CD4-positive, alpha-beta memory T cell (primary cell): ENCODE data around the gene CA5A. TPM values are rescaled to one million over a fixed set of nuclear protein-coding genes. Genes with fewer than 3 reads are reported as not detected.

Experiments
- CTCF ChIA-PET: fragments of 350-600 bp; sonication (Branson Sonifier 250); formaldehyde crosslinking; loops from one replicate; lab custom pipeline; 2021; ENCODE audit warnings: inconsistent platforms; ENCODE audit not compliant: partially characterized antibody; lab: Charles Lee
- POLR2A ChIA-PET: fragments of 350-600 bp; sonication (Branson Sonifier 250); formaldehyde crosslinking; loops from one replicate; lab custom pipeline; 2021; ENCODE audit not compliant: partially characterized antibody; lab: Charles Lee
- DNase-seq, 5 donors: peaks; one replicate each; pipeline versions ENCODE4 v3.0.0 to v3.0.0-alpha.2; 2020 to 2022; ENCODE audit warnings: mixed read lengths in 1 of 5
- H3K27ac ChIP-seq: one replicate; pipeline ENCODE4 v1.7.0; 2013; ENCODE audit warnings: low read depth, low read length
- H3K27me3 ChIP-seq: 2 replicates; pipeline ENCODE4 v1.7.0; 2013; ENCODE audit warnings: mild to moderate bottlenecking, low read length, moderate library complexity; ENCODE audit not compliant: insufficient read depth
- H3K36me3 ChIP-seq: 2 replicates; pipeline ENCODE4 v1.7.0; 2013; ENCODE audit warnings: mild to moderate bottlenecking, low read length, moderate library complexity; ENCODE audit not compliant: insufficient read depth
- H3K4me1 ChIP-seq: 2 replicates; pipeline ENCODE4 v1.7.0; 2013; ENCODE audit warnings: mild to moderate bottlenecking, low read length, moderate library complexity; ENCODE audit not compliant: insufficient read depth
- H3K4me3 ChIP-seq, 2 donors: one replicate each; pipeline ENCODE4 v1.7.0; 2013; ENCODE audit warnings: low read length in 2 of 2, mild to moderate bottlenecking in 1 of 2
- H3K9me3 ChIP-seq, 2 donors: one replicate each; pipeline ENCODE4 v1.7.0; 2013; ENCODE audit warnings: low read length in 2 of 2, control low read depth in 1 of 2; ENCODE audit not compliant: control insufficient read depth in 1 of 2
- H3K27ac Mint-ChIP-seq, 7 donors: one replicate each; pipeline ENCODE4 v1.8.0; 2020 to 2021; ENCODE audit warnings: mixed read lengths in 7 of 7, mild to moderate bottlenecking in 6 of 7, inconsistent platforms in 3 of 7, moderate library complexity in 3 of 7
- H3K27me3 Mint-ChIP-seq, 2 donors: one replicate each; pipeline ENCODE4 v1.8.0; 2020 to 2021; ENCODE audit warnings: mixed read lengths in 2 of 2
- H3K36me3 Mint-ChIP-seq, 2 donors: one replicate each; pipeline ENCODE4 v1.8.0; 2020 to 2021; ENCODE audit warnings: mixed read lengths in 2 of 2, inconsistent platforms in 1 of 2, mild to moderate bottlenecking in 1 of 2
- H3K4me1 Mint-ChIP-seq, 4 donors: one replicate each; pipeline ENCODE4 v1.8.0; 2020 to 2021; ENCODE audit warnings: mixed read lengths in 4 of 4, mild to moderate bottlenecking in 1 of 4
- H3K4me3 Mint-ChIP-seq, 8 donors: one replicate each; pipeline ENCODE4 v1.8.0; 2020 to 2021; ENCODE audit warnings: mixed read lengths in 8 of 8, mild to moderate bottlenecking in 7 of 8, moderate library complexity in 6 of 8, inconsistent platforms in 3 of 8
- H3K9me3 Mint-ChIP-seq, 8 donors: one replicate each; pipeline ENCODE4 v1.8.0; 2020 to 2021; ENCODE audit warnings: mixed read lengths in 8 of 8, mild to moderate bottlenecking in 5 of 8, inconsistent platforms in 3 of 8, moderate library complexity in 1 of 8
- intact Hi-C: fragments of 100-400 bp; cut with micrococcal nuclease; formaldehyde crosslinking; loops from one replicate; pipeline ENCODE4 v1.15.1; 2023
- polyA plus RNA-seq, 2 donors: library from polyadenylated mRNA; unstranded; fragments of 300-500 nt; fragmentation: Illumina TruSeq; gene quantifications; one replicate each; pipeline ENCODE4 v1.2.3, GENCODE V29; 2021
- total RNA-seq, 2 experiments: library from RNA; stranded (reverse); gene quantifications; one replicate each; pipeline ENCODE4 v1.2.3, GENCODE V29; 2021

CA5A gene
- total and polyA plus RNA-seq, 4 experiments from 2014 or later, result not detected

- peaks cover 12 to 41% (median 22%) of the 10 kb centered on the region in 4 donors for H3K4me1 Mint-ChIP-seq
- CTCF ChIA-PET, result no interaction called here
- intact Hi-C loops, result no loop called here
- no peak overlapping the region for H3K4me3 Mint-ChIP-seq
- DNase-seq, result no peak
- peak overlapping the region in 1 of 7 donors; percentile 12 for H3K27ac Mint-ChIP-seq
- peaks cover 5% of the 10 kb centered on the region for H3K4me1 ChIP-seq
- H3K27ac ChIP-seq, result no peak overlapping the region
- no peaks in the 10 kb centered on the region for H3K27me3 Mint-ChIP-seq
- H3K27me3 ChIP-seq, result no peaks in the 10 kb centered on the region
- peaks cover 45 to 49% of the 10 kb centered on the region in 2 donors for H3K36me3 Mint-ChIP-seq
- H3K9me3 Mint-ChIP-seq, result peaks cover 0 to 26% (median 20%) of the 10 kb centered on the region in 8 donors
- POLR2A ChIA-PET, result interaction anchor here (1.4 kb wide), 1 partner anchor 8 kb away, joined by 3 read pairs; no protein-coding TSS in a partner anchor
- peaks cover 0 to 8% of the 10 kb centered on the region in 2 donors for H3K9me3 ChIP-seq
- no peak overlapping the region for H3K4me3 ChIP-seq
- peaks cover 5% of the 10 kb centered on the region for H3K36me3 ChIP-seq
These were observed 35.6 kb upstream of the CA5A start for GRCh38 chr16:87971933-87972332.

GRCh38 chr16:87970186-87970585 lies 33.9 kb upstream of the CA5A start:
- intact Hi-C loops, result no loop called here
- H3K4me1 ChIP-seq, result peaks cover 20% of the 10 kb centered on the region
- H3K4me3 ChIP-seq, result no peak overlapping the region
- Mint-ChIP-seq H3K4me1 (peaks cover 19 to 51% (median 29%) of the 10 kb centered on the region in 4 donors), H3K4me3 (no peak overlapping the region), H3K27me3 (no peaks in the 10 kb centered on the region), H3K27ac (no peak overlapping the region), H3K9me3 (peaks cover 0 to 26% (median 20%) of the 10 kb centered on the region in 8 donors), H3K36me3 (peaks cover 35 to 44% of the 10 kb centered on the region in 2 donors)
- ChIA-PET POLR2A (no interaction called here), CTCF (no interaction called here)
- peaks cover 4% of the 10 kb centered on the region for H3K36me3 ChIP-seq
- H3K27ac ChIP-seq, result no peak overlapping the region
- no peak for DNase-seq
- H3K27me3 ChIP-seq, result no peaks in the 10 kb centered on the region
- H3K9me3 ChIP-seq, result peaks cover 0 to 8% of the 10 kb centered on the region in 2 donors

DNA sequence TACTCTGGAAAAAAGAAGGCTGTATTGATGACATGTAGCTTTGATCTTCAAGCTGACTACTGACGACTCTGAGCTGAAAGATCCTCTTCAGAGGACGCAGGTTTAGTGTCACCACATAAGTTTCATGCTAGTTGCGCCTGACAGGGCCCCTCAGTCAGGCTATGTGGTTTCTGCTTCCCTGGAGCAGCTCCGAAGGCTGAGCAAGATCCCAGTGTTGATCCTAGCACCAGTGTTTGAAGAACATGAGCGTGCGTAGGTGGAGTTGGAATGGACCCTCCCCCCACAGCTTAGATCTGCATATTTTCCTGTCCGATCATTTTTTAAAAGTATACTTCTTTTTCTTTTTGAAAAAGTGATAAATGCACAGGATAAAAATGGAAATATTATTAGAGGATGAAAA lies 32.2 kb upstream of the CA5A start:
- Histone ChIP-seq H3K4me3 (no peak overlapping the region), H3K27ac (no peak overlapping the region), H3K9me3 (peaks cover 0 to 8% of the 10 kb centered on the region in 2 donors), H3K36me3 (no peaks in the 10 kb centered on the region), H3K4me1 (peaks cover 33% of the 10 kb centered on the region), H3K27me3 (no peaks in the 10 kb centered on the region)
- Mint-ChIP-seq H3K27me3 (no peaks in the 10 kb centered on the region), H3K9me3 (peaks cover 0 to 26% (median 20%) of the 10 kb centered on the region in 8 donors), H3K36me3 (peaks cover 24 to 43% of the 10 kb centered on the region in 2 donors), H3K27ac (peak overlapping the region in 1 of 7 donors; percentile 37), H3K4me3 (no peak overlapping the region), H3K4me1 (peaks cover 30 to 57% (median 42%) of the 10 kb centered on the region in 4 donors)
- POLR2A ChIA-PET, result no interaction called here
- CTCF ChIA-PET, result interaction anchor here (1.1 kb wide), 1 partner anchor 14 kb away, joined by 3 read pairs; no protein-coding TSS in a partner anchor
- DNase-seq, result no peak
- intact Hi-C loops, result no loop called here

GRCh38 chr16:87966685-87967185 lies 30.4 kb upstream of the CA5A start:
- no peaks in the 10 kb centered on the region for H3K36me3 ChIP-seq
- ChIA-PET CTCF (interaction anchor here (0.7 kb wide), 1 partner anchor 188 kb away, joined by 3 read pairs; no protein-coding TSS in a partner anchor), POLR2A (interaction anchor here (0.9 kb wide), 1 partner anchor 10 kb away, joined by 3 read pairs; no protein-coding TSS in a partner anchor)
- no peak overlapping the region for H3K4me3 ChIP-seq
- H3K27ac ChIP-seq, result no peak overlapping the region
- H3K27me3 ChIP-seq, result no peaks in the 10 kb centered on the region
- Mint-ChIP-seq H3K4me1 (peaks cover 38 to 63% (median 50%) of the 10 kb centered on the region in 4 donors), H3K4me3 (peak overlapping the region in 2 of 8 donors; percentile 7 to 55), H3K27ac (peak overlapping the region in 4 of 7 donors; percentile 42 to 75 (median 68)), H3K27me3 (no peaks in the 10 kb centered on the region), H3K36me3 (peaks cover 18 to 28% of the 10 kb centered on the region in 2 donors), H3K9me3 (peaks cover 0 to 12% (median 9%) of the 10 kb centered on the region in 8 donors)
- intact Hi-C loops, result no loop called here
- H3K9me3 ChIP-seq, result peaks cover 0 to 4% of the 10 kb centered on the region in 2 donors
- H3K4me1 ChIP-seq, result peaks cover 45% of the 10 kb centered on the region
- no peak for DNase-seq

DNA sequence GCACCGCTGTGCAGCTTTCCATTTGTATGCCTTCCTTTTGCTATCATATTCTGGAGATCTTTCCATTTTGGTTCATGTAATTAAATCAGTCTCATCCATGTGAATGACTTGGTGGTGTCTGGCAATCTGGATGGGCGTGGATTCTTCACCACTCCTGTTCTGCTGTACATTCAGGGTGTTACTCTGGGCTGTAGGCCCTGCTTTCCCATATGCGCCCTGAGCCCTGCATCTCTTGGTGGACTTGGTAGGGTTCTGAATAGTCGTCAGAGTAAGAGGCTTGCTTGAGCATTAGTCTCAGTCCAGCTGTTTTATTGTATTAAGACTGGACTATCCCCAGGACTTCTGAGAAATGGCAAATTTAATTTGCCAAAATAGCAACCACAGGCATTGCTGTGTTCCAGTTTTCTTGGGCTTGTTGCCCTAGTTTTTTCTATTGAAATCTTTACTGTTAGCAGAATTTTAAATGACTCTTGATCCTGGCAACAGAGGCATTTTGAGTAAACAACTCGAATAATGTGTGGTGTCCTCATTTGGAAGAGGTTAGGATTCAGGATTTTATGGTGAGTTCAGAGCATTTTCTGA lies 29.8 kb upstream of the CA5A start:
- H3K4me3 ChIP-seq, result no peak overlapping the region
- DNase-seq, result no peak
- peaks cover 42 to 68% (median 54%) of the 10 kb centered on the region in 4 donors for H3K4me1 Mint-ChIP-seq
- H3K36me3 ChIP-seq, result no peaks in the 10 kb centered on the region
- peaks cover 21 to 22% of the 10 kb centered on the region in 2 donors for H3K36me3 Mint-ChIP-seq
- peaks cover 45% of the 10 kb centered on the region for H3K4me1 ChIP-seq
- no peaks in the 10 kb centered on the region for H3K9me3 ChIP-seq
- no peak overlapping the region for H3K27ac ChIP-seq
- H3K4me3 Mint-ChIP-seq, result peak overlapping the region in 1 of 8 donors; percentile 26
- POLR2A ChIA-PET, result interaction anchor here (0.9 kb wide), 1 partner anchor 10 kb away, joined by 3 read pairs; no protein-coding TSS in a partner anchor
- intact Hi-C loops, result no loop called here
- H3K9me3 Mint-ChIP-seq, result peaks cover 0 to 7% (median 4%) of the 10 kb centered on the region in 8 donors
- H3K27ac Mint-ChIP-seq, result peak overlapping the region in 6 of 7 donors; percentile 4 to 84 (median 68)
- CTCF ChIA-PET, result interaction anchor here (0.5 to 0.7 kb wide), 2 partner anchors 29 to 187 kb away, joined by 3 to 4 read pairs; no protein-coding TSS in a partner anchor
- H3K27me3 Mint-ChIP-seq, result no peaks in the 10 kb centered on the region
- H3K27me3 ChIP-seq, result no peaks in the 10 kb centered on the region

DNA sequence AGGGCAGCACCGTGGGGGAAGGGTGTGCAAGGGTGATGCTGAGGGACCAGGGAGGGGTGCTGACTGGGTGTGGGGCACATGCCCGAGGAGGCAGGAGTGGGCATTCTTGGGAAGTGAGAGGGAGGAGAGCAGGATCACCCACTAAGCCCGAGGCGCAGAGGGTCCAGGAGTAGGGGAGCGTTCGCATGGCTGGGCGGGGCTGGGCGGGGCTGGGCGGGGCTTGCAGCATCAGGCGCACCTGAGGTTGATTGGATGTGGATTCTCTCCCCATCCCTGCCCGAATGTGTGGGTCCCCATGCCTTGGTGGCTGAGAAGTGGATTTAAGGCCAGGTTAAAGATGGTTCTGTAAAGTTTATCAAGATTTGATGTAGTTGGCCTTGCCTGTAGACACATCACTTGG lies 29.1 kb upstream of the CA5A start:
- Histone ChIP-seq H3K27me3 (no peaks in the 10 kb centered on the region), H3K4me1 (peaks cover 45% of the 10 kb centered on the region), H3K9me3 (no peaks in the 10 kb centered on the region), H3K27ac (no peak overlapping the region), H3K36me3 (no peaks in the 10 kb centered on the region), H3K4me3 (no peak overlapping the region)
- ChIA-PET CTCF (no interaction called here), POLR2A (no interaction called here)
- Mint-ChIP-seq H3K4me3 (no peak overlapping the region), H3K36me3 (peaks cover 15 to 19% of the 10 kb centered on the region in 2 donors), H3K27ac (peak overlapping the region in 3 of 7 donors; percentile 1 to 71 (median 13)), H3K4me1 (peaks cover 40 to 71% (median 56%) of the 10 kb centered on the region in 4 donors), H3K27me3 (no peaks in the 10 kb centered on the region), H3K9me3 (peaks cover 0 to under 1% (median 0%) of the 10 kb centered on the region in 8 donors)
- no peak for DNase-seq
- intact Hi-C loops, result no loop called here

GRCh38 chr16:87964049-87964659 lies 27.8 kb upstream of the CA5A start:
- POLR2A ChIA-PET, result interaction anchor here (1.2 to 1.4 kb wide), 2 partner anchors 8 to 15 kb away, joined by 3 read pairs; no protein-coding TSS in a partner anchor
- CTCF ChIA-PET, result no interaction called here
- H3K4me1 ChIP-seq, result peaks cover 56% of the 10 kb centered on the region

More at GRCh38 chr16:87964049-87964659, 27.8 kb upstream of the CA5A start:
- peaks cover 5 to 17% of the 10 kb centered on the region in 2 donors for H3K36me3 Mint-ChIP-seq
- H3K4me3 Mint-ChIP-seq, result peak overlapping the region in 3 of 8 donors; percentile 25 to 60 (median 43)
- DNase-seq, result no peak
- no peaks in the 10 kb centered on the region for H3K27me3 Mint-ChIP-seq
- H3K4me3 ChIP-seq, result no peak overlapping the region
- no peaks in the 10 kb centered on the region for H3K9me3 Mint-ChIP-seq
- no peaks in the 10 kb centered on the region for H3K9me3 ChIP-seq
- H3K27me3 ChIP-seq, result no peaks in the 10 kb centered on the region
- peak overlapping the region; percentile 42 for H3K27ac ChIP-seq
- H3K36me3 ChIP-seq, result no peaks in the 10 kb centered on the region
- intact Hi-C loops, result no loop called here
- H3K4me1 Mint-ChIP-seq, result peaks cover 45 to 77% (median 61%) of the 10 kb centered on the region in 4 donors
- H3K27ac Mint-ChIP-seq, result peak overlapping the region in 4 of 7 donors; percentile 64 to 89 (median 82)
